OCI-LY1 (cell line): ENCODE measurements around the gene EPHA7.

ENCODE experiments used
- H2AFZ ChIP-seq: fragments of 200-600 bp; sonication (generic), shearing (Covaris generic); 2 replicates; pipeline ENCODE4 v1.6.0; 2014; ENCODE audit warnings: antibody characterized with exemption, mild to moderate bottlenecking, low read length
- H3F3A ChIP-seq: fragments of 200-600 bp; sonication (generic), shearing (Covaris generic); 2 replicates; pipeline ENCODE4 v1.6.0; 2014; ENCODE audit warnings: mild to moderate bottlenecking, antibody characterized with exemption, low read length, moderate library complexity; ENCODE audit not compliant: insufficient read depth
- H3K27ac ChIP-seq: fragments of 200-600 bp; sonication (generic); 2 replicates; pipeline ENCODE4 v1.5.1; 2014; ENCODE audit warnings: low read length, mixed run types, mild to moderate bottlenecking, low read depth; ENCODE audit not compliant: poor library complexity, severe bottlenecking
- H3K27me3 ChIP-seq: fragments of 200-600 bp; sonication (generic); 2 replicates; pipeline ENCODE4 v1.6.0; 2014; ENCODE audit warnings: antibody characterized with exemption, mild to moderate bottlenecking, low read length, moderate library complexity; ENCODE audit not compliant: insufficient read depth
- H3K36me3 ChIP-seq: fragments of 200-600 bp; sonication (generic); 2 replicates; pipeline ENCODE4 v1.6.1; 2014; ENCODE audit warnings: mild to moderate bottlenecking, antibody characterized with exemption, low read length, moderate library complexity, mixed read lengths; ENCODE audit not compliant: insufficient read depth
- H3K4me1 ChIP-seq: fragments of 200-600 bp; sonication (generic); 2 replicates; pipeline ENCODE4 v1.5.1; 2014; ENCODE audit warnings: mild to moderate bottlenecking, low read length, moderate library complexity; ENCODE audit not compliant: insufficient read depth, severe bottlenecking
- H3K4me2 ChIP-seq: fragments of 200-600 bp; sonication (generic), shearing (Covaris generic); 2 replicates; pipeline ENCODE4 v1.6.1; 2014; ENCODE audit warnings: low read length
- H3K4me3 ChIP-seq: fragments of 200-600 bp; sonication (generic); 2 replicates; pipeline ENCODE4 v1.5.1; 2014; ENCODE audit warnings: low read length, low read depth, mild to moderate bottlenecking, mixed read lengths; ENCODE audit not compliant: poor library complexity, severe bottlenecking
- H3K79me2 ChIP-seq: fragments of 200-600 bp; shearing (Covaris generic); 2 replicates; pipeline ENCODE4 v1.6.1; 2016; ENCODE audit warnings: mixed run types, low read length, mixed read lengths; ENCODE audit not compliant: insufficient read depth
- H3K9ac ChIP-seq: fragments of 200-600 bp; sonication (generic), shearing (Covaris generic); 2 replicates; pipeline ENCODE4 v1.6.1; 2014; ENCODE audit warnings: mild to moderate bottlenecking, low read length, mixed read lengths
- H3K9me2 ChIP-seq: fragments of 200-600 bp; sonication (generic), shearing (Covaris generic); 2 replicates; pipeline ENCODE4 v1.6.1; 2014; ENCODE audit warnings: low read depth, mild to moderate bottlenecking, low read length, mixed read lengths
- H3K9me3 ChIP-seq: fragments of 200-600 bp; shearing (Covaris generic); 2 replicates; pipeline ENCODE4 v1.6.1; 2014; ENCODE audit warnings: low read length, mixed read lengths
- H4K20me1 ChIP-seq: fragments of 200-600 bp; sonication (generic), shearing (Covaris generic); 2 replicates; pipeline ENCODE4 v1.6.0; 2016; ENCODE audit warnings: mild to moderate bottlenecking, low read length; ENCODE audit not compliant: insufficient read depth
- EZH2 ChIP-seq: fragments of 200-600 bp; sonication (generic), shearing (Covaris generic); IDR thresholded peaks from 2 replicates; pipeline ENCODE4 v1.8.0; 2017; ENCODE audit warnings: borderline replicate concordance, mixed run types, mild to moderate bottlenecking, antibody characterized with exemption, low read length, moderate library complexity, mixed read lengths
- TF ChIP-seq, protein P1 (sequence below): fragments of 200-600 bp; sonication (generic), shearing (Covaris generic); IDR thresholded peaks from 2 replicates; pipeline ENCODE4 v1.5.1; 2017; ENCODE audit warnings: mild to moderate bottlenecking, antibody characterized with exemption, low read length, moderate library complexity, mixed read lengths

Gene EPHA7

DNA sequence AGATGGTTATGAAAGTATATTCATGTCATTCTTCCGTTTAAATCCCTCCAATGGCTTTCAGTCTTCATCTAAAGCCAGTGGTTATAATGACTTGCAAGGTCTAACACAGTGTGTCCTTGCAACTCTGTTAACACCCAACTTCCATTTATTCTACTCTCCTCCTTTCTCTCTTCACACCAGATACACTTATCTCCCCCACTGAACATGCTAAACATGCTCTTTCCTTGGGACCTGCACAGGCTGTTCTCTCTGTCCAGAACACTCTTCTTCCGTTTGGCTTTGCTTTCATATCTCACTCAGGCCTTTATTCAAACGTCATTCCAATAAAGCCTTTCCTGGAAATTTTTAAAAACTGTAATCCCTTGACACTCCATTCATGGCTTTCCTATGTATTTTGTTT lies 91.5 kb downstream of the EPHA7 start:
- H3K79me2 ChIP-seq = no peaks in the 10 kb centered on the region
- no peaks in the 10 kb centered on the region for H3K9me3 ChIP-seq
- H2AFZ ChIP-seq = no peak overlapping the region

DNA sequence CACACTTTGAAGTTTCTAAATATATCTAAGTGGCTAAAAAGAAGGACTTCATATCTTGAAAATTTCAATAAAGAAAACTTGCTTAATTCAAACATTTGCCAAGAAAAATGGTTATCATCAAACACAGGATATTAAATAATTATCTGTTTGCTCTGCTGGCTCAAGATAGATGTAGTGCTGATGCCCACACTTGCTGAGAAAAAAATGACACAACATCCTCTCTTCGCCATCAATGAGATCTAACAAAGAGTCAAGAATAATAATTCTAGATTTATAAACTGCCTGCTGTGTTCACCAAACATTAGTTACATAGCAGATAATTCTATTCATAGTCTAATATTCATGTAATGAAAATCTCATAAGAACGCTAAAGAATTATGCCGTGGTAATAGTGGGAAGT lies 93.6 kb downstream of the EPHA7 start:
- H3K9me3 ChIP-seq = no peaks in the 10 kb centered on the region
- no peaks in the 10 kb centered on the region for H4K20me1 ChIP-seq
- no peaks in the 10 kb centered on the region for H3K9me2 ChIP-seq
- H3K36me3 ChIP-seq = no peaks in the 10 kb centered on the region
- H3K4me2 ChIP-seq = no peak overlapping the region
- H3K27me3 ChIP-seq = no peaks in the 10 kb centered on the region
- H2AFZ ChIP-seq = no peak overlapping the region
- H3K4me3 ChIP-seq = no peak overlapping the region
- H3K4me1 ChIP-seq = no peaks in the 10 kb centered on the region
- TF ChIP-seq, protein P1, sequence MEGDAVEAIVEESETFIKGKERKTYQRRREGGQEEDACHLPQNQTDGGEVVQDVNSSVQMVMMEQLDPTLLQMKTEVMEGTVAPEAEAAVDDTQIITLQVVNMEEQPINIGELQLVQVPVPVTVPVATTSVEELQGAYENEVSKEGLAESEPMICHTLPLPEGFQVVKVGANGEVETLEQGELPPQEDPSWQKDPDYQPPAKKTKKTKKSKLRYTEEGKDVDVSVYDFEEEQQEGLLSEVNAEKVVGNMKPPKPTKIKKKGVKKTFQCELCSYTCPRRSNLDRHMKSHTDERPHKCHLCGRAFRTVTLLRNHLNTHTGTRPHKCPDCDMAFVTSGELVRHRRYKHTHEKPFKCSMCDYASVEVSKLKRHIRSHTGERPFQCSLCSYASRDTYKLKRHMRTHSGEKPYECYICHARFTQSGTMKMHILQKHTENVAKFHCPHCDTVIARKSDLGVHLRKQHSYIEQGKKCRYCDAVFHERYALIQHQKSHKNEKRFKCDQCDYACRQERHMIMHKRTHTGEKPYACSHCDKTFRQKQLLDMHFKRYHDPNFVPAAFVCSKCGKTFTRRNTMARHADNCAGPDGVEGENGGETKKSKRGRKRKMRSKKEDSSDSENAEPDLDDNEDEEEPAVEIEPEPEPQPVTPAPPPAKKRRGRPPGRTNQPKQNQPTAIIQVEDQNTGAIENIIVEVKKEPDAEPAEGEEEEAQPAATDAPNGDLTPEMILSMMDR = no peak
- TF ChIP-seq EZH2 = no peak
- no peaks in the 10 kb centered on the region for H3K79me2 ChIP-seq
- H3F3A ChIP-seq = no peaks in the 10 kb centered on the region
- H3K9ac ChIP-seq = no peak overlapping the region
- no peak overlapping the region for H3K27ac ChIP-seq

More for the DNA sequence above, 91.5 kb downstream of the EPHA7 start:
- Histone ChIP-seq H3K4me1 (no peaks in the 10 kb centered on the region), H3K36me3 (no peaks in the 10 kb centered on the region), H3K4me2 (no peak overlapping the region), H3K27ac (no peak overlapping the region), H3K9ac (no peak overlapping the region), H4K20me1 (no peaks in the 10 kb centered on the region), H3F3A (no peaks in the 10 kb centered on the region), H3K9me2 (no peaks in the 10 kb centered on the region), H3K4me3 (no peak overlapping the region), H3K27me3 (no peaks in the 10 kb centered on the region)
- TF ChIP-seq EZH2 = no peak
- TF ChIP-seq, protein P1 = no peak

DNA sequence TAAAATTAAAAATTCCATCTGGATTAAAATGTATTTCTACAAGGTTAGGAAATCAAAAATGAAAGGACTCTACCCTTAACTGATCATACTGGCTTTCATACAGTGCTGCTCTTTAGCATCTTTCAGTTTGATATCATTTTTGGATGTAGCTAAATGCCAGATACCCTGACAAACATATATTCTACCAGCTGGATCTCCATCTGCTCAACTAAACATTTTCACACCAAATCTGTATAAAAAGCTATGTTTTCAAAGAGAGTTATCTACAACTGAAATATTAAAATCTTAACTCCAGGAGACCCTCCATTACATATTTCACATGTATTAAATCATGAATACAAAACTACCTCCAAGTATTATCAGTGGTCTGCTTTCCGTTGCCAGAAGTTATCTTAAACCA lies 95.7 kb downstream of the EPHA7 start:
- H3K4me3 ChIP-seq = no peak overlapping the region
- H3K4me1 ChIP-seq = no peaks in the 10 kb centered on the region
- H3K36me3 ChIP-seq = no peaks in the 10 kb centered on the region
- H3K79me2 ChIP-seq = no peaks in the 10 kb centered on the region
- no peak overlapping the region for H2AFZ ChIP-seq
- no peaks in the 10 kb centered on the region for H4K20me1 ChIP-seq
- no peaks in the 10 kb centered on the region for H3F3A ChIP-seq
- no peak overlapping the region for H3K27ac ChIP-seq
- no peaks in the 10 kb centered on the region for H3K9me3 ChIP-seq
- H3K9ac ChIP-seq = no peak overlapping the region
- TF ChIP-seq, protein P1 = no peak
- no peak for TF ChIP-seq EZH2
- H3K4me2 ChIP-seq = no peak overlapping the region
- H3K27me3 ChIP-seq = no peaks in the 10 kb centered on the region
- H3K9me2 ChIP-seq = no peaks in the 10 kb centered on the region
